Upper lobe of left lung (tissue), 4 donors: ENCODE results near the gene FKBP7.

ENCODE experiments used
- POLR2A ChIP-seq, 4 donors: fragments of 450-650 bp; IDR thresholded peaks; one replicate each; pipeline ENCODE4 v1.5.1; 2016 to 2017; ENCODE audit warnings: antibody characterized with exemption in 4 of 4, mild to moderate bottlenecking in 2 of 4
- TF ChIP-seq, protein P1 (sequence below), 6 experiments: fragments of 450-650 bp in 4 of 6; fragments of 200-600 bp in 2 of 6; sonication (generic) in 2 of 6; IDR thresholded peaks; one replicate each; pipeline ENCODE4 v1.5.1; 2016 to 2019; ENCODE audit warnings: antibody characterized with exemption in 6 of 6

DNA sequence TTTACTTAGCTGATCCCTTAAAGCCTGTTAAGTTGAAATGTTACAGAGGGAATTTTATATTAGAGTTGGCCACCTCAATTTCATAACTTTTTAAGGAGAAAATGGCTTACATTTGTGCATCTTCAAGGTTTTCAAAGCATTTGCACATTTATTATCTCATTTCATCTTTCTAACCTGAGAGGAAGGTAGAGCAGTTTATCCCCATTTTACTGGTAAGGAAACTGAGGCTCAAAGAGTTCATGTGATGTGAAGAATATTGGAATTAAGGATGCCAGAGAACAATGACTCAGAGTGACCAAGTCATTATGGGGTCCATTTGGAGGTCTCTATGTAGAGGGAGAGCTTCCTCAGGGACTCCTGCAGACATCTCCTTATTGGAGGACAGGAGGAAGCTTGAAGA lies 62.4 kb downstream of the FKBP7 start:
- TF ChIP-seq, protein P1, sequence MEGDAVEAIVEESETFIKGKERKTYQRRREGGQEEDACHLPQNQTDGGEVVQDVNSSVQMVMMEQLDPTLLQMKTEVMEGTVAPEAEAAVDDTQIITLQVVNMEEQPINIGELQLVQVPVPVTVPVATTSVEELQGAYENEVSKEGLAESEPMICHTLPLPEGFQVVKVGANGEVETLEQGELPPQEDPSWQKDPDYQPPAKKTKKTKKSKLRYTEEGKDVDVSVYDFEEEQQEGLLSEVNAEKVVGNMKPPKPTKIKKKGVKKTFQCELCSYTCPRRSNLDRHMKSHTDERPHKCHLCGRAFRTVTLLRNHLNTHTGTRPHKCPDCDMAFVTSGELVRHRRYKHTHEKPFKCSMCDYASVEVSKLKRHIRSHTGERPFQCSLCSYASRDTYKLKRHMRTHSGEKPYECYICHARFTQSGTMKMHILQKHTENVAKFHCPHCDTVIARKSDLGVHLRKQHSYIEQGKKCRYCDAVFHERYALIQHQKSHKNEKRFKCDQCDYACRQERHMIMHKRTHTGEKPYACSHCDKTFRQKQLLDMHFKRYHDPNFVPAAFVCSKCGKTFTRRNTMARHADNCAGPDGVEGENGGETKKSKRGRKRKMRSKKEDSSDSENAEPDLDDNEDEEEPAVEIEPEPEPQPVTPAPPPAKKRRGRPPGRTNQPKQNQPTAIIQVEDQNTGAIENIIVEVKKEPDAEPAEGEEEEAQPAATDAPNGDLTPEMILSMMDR (IDR thresholded peaks at IDR 0.05) = no peak
- no peak for TF ChIP-seq POLR2A (IDR thresholded peaks at IDR 0.05)
